HG02759 (cell line): ENCODE measurements around the gene TGFBR3.

ENCODE experiments used
- ATAC-seq: cut with Tn5 transposase; IDR thresholded peaks from one replicate; pipeline ENCODE4 v1.9.1; 2021; ENCODE audit warnings: mild to moderate bottlenecking, moderate library complexity; ENCODE audit not compliant: unreplicated experiment

The TGFBR3 gene

DNA sequence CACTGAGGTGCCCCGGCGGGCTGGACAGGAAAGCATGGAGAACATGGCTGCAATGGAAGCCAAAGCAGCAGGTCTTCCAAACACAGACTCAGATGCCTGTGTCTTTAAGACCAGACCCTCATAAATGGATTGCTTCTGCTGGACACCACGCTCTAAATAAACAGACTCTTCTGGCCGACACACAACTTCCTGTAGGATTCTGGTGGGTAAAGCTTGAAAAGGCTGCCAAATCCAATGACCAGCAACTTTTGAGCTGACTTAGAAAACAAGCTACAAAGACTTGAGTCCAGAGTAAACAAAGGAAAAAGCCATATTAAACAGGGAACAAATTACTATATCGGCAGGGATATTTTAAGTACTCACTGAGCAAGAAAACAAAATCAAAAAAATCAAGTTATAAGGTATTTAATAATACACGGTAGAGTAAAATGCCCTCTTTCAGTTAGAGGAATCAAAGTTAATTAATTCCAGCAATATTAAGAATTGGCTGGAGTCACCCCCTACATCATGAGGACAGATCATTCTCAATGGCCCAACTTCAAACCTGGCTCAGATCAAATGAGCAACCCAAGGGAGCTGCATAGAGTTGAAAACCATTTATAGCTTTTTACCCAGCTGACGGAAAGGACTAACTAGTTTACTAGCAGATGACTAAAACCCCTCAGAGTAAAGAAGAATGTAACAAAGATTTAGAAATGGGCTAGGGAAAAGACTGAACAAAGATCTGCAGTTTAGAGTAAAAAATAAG lies 102.4 kb downstream of the TGFBR3 start:
- no peak for ATAC-seq

DNA sequence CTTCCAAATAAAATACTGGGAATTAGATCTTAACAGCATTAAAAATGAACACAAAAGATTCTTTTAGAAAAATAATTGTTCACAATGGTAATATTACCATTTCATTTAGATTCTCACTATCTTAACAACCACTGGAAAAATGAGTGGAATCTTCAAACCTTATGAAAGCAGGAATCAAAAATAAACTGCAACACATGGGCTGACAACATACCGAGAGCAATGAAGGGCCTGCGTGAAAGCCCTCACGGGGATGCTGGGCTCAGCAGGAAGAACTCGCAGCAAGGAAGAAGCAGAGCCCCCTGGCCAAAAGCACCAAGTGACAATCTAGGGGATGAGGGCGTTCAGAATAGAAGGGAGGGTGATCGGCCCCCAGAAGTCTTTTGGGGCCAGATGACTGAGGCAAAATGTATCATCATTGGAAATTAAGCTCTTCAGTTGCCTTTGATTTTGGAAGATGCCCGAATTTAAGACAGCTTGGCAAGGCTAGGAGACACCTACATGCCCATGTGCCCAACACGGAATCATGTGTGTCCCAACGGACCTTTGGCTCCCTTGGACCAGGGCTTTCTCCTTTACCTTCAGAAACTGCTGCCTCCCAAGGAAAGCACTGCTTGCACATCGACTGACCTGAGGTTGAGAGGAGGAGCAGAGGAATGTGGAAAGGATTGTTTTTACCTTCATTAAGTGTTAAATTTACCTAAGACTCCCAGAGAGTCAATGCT lies 103.9 kb downstream of the TGFBR3 start:
- ATAC-seq: no peak

DNA sequence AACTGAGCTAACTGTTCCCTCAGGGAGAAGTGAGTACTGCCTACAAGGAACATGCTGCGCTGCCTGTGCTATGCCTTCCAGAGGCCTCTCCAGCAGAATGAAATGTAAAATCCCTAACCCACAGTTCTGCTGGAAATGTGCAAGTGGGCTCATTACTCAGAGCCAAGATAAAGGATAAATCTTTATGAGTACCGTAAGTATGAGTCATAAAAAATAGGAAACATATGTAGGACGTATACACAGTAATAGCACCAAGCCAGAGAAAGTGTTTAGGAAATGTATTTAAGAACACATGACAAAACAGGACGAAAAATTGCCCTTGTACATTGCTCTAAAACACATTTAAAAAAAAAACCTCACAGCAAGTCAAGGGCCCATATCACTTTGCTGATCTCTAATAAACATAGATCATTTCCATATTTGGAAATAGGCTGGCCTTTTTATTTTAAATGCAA lies 104.6 kb downstream of the TGFBR3 start:
- no peak for ATAC-seq

DNA sequence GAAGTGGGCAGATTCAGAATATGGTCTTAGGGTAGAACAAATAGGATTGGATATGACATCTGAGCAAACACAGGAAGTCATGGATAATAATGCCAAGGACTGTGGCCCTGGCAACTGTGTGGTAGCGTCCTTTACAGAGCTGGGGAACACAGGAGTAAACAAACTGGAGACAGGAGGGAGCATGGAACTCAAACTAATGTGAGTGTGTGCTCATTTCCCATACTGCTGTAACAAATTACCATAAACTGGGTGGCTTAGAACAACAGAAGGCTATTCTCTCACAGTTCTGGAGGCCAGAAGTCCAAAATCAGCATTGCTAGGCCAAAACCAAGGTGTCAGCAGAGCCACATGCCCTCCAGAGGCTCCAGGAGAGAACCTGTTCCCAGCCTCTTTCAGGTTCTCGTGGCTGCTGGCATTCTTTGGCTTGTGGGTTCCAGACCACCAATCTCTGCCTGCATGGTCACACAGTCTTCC lies 106.4 kb downstream of the TGFBR3 start:
- no peak for ATAC-seq

DNA sequence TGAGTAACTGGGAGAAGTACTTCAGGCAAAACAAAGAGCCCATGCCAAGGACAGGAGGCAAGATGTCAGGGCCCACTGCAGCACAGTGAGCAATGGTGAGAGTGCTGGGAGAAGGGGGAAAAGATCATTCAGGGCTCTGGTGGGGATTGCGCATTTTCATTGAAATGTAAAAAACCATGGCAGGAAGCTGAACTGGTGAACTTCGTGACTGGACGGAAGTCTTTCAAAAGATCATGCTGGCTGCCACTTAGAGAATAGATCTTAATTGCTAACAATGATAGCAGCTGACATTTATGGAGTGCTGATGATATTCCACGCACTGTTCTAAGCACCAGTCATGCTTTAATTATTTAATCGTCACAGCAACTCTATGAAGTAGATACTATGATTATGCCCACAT lies 107.0 kb downstream of the TGFBR3 start:
- no peak for ATAC-seq

DNA sequence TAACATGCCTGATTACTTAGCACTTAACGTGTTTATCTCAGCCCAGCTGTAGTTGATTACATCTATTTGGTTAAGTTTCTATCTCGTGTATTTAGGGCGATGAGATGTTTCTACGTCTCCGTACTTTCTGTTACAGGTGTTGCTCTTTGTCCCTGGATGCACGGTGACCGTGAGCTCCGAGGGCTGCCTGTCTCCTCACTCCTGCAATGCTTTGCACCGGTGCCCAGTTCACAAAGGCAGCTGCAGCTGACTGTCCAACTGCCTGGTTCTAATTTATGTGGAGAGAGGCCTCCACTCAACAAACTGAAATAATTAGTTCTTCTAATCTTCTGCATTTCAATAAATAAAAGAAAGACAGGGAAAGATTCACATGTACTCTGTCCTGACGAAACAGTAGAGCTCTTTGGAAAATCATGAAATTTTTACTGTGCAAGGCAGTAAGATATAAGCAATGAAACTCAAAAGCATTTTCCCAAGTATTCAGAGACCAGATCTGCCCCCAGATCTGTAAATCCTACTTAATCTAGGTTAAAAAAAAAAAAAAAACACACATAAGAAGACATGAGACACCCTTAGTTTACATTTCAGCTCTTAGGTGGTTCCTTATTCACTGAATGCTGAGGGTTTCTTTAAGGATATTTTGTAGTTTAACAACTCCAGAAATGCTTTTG lies 108.2 kb downstream of the TGFBR3 start:
- no peak for ATAC-seq

DNA sequence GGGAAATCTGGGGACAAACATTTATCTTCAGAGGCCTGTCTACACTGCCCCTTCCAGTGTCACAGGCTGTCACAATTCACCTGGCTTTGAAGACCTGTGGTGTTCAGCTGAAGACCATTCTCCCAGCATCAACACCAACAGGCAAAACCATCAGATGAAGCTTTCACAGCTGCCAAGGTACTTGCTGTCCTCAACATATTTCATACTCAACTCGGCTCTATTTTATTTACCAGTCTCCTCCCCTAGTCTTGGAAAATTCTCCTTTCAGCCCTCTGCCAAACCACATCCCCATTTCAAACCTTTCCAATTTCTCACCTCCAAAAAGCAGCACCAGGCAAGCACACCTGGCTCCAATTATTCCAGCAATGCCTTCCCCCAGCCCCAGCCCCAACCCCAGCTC lies 108.8 kb downstream of the TGFBR3 start:
- no peak for ATAC-seq

DNA sequence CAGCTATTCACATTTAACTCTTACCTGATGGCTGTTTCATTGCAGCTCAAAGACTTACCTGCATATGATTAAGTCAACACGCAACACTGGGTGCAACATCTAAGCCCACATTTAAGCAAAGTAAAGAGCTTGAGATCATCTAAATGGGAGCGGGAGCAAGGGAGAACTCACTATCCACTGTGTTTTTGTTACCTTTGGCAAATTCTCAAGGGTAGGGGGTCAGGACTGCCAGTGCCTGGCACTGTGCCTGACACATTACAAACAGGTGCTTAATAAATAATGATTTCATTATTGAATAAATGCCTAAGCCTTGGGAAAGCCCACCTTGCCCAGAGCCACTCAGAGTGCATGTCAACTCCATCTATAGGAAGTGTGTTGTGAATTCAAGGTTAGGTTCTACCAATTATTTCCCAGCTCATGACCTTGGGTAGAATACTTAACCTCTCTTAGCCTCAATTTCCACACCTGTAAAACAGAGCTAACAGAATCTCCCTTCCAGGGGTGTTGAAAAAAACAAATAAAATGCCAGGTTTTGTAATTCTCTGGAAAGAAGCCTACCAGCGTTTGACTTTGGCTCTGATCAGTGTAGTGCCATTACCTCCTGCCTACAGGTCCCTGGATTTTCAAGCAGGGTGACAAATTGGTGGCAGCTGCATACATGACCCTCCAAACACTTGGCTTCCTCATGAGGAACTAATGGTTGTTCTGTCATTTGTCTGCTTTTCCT lies 109.7 kb downstream of the TGFBR3 start:
- ATAC-seq: no peak

DNA sequence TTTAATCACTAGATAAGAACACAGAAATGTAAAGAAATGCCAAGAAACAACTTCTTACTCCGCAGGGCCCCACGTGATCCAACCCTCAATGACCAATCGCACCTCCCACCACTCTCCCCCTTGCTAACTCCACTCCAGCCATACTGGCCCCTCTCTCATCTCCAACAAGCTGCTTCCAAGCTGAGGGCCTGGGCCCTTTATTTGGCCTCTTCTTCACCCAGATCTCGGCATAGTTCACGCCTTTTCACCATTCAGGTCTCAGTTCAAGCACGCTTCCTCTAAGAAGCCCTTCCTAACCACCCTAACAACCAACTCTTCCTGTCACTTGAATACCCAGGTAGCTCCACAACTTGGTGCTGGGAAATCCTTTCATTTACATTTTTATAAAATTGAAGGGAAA lies 110.7 kb downstream of the TGFBR3 start:
- ATAC-seq: no peak

DNA sequence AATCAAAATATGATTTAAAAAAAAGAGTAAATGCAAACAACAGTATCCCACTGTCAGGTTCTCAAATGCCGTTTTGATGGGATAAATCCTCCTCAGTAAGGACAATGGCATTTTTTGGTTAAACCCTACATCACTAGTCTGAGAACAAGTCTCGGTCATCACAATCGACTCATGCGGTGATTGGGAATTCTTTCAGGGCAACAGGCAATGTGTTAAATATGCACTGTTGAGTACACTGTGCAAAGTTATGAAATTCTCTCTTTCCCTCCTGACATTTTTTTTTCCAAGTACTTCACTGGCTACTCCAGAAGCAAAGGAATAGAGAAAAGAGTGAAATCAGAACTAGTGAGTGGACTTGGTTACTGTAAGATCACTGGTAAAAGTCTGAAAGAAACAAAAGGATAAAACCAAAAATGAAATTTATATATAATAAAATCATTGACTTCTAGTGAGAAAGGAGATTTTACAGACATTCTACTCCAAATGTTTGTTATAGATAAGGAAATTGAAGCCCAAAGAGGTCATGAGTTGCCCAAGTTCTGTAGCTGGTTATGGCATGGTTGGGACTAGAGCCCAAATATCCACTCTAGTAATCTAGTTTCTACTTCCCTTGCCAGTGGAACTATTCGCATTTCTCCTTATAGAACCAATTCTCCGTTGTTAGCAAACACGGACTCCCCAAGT lies 111.3 kb downstream of the TGFBR3 start:
- no peak for ATAC-seq

DNA sequence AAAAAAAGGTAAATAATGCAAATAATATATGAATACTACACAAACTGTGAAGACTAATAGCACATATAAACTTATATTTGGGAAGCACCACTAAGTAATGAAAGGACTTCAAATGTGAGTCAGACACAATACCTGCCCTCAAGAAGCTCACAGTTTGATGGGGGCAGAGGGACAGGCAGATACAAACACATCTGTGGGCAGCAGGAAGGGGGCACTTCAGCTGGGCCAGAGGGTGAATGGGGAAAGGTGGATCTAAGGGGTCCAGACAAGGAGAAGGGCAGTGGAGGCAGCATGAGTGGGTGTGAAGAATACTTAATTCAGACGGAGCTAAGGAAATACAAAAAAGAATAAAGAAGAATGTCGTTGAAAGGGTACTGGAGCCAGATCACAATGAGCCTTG lies 114.2 kb downstream of the TGFBR3 start:
- ATAC-seq: no peak

DNA sequence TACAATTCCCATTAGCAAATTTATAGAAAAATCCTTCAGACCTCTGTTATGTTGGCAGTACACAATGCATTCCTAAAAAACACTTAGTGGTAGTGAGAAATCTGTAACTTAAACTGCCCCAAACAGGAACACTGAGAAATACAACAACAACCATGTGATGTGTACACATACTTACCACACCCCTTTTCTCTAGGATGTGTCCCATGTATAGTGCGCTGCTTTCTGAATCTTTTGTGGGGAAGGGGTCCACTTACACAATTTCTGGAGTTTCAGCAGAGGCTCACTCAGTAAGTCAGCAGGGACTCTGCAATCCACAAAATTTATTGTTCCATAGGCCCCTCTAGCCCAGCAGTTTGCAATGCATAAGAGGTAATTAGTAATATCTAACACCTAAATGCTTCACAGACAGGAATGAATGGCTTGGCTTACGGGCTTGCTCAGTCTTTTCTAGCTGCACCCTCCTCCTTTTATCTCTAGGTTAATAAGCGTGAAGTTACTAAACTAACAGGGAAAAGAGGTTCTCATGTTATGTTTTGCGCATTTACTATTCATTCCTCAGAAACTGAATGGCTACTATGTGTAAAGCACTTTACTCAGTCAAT lies 115.2 kb downstream of the TGFBR3 start:
- no peak for ATAC-seq

DNA sequence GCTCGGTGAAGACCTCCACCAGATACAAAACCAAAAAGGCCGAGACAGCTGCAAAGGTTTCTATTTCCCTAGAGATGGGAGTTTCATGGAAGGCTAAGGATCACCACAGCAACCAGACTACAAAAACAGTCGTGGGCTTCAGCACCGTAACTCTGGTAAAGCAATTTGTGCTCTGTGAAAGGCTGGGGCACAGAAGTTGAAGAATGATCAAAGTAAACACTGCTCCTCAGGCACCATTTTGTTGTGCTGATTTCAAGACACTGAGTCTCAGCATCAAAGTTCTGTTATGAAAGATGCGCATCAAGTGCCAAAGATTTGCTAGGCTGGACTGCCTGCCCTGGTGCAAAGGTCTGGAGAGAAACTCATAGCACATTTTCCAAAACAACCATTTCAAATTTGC lies 116.2 kb downstream of the TGFBR3 start:
- no peak for ATAC-seq

DNA sequence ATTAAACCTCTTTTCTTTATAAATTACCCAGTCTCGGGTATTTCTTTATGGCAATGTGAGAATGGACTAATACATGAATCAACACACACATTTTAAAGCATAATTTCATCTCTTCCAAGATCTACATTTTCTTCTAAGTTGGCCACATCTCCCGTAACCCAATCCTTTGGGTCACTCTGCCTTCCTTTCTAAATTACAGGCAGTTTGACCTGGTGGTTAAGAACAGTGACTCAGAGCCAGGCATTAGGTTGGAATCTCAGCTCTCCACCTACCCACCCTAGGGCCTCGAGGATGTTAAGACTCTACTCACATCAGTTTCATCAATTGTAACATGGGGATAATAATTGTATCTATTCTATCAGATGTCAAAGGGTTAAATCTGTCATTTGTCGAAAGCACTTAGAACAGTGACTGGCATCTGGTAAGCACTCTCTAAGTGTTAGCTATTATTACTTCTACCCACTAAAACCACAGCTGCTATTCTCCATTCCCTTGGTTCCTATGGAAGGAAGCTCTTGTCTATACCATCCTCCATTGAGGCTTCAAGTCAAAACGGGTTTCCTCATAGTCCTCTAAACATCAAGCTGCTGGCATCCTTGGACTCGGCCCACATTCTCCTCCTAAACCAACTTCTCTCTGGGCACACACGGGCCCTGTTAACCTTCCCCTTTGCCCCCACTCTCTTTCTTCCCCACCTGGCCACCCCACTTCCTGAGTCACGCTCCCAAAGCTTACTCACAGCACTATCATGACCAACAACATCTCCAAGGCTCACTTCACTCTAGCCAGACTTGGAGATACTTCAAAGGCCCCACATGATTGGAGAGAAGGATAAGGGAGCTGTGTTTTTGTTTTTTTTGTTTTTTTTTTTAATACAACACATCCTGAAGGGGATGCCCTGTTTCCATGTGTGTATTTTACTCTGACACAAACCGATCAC lies 116.9 kb downstream of the TGFBR3 start:
- no peak for ATAC-seq

DNA sequence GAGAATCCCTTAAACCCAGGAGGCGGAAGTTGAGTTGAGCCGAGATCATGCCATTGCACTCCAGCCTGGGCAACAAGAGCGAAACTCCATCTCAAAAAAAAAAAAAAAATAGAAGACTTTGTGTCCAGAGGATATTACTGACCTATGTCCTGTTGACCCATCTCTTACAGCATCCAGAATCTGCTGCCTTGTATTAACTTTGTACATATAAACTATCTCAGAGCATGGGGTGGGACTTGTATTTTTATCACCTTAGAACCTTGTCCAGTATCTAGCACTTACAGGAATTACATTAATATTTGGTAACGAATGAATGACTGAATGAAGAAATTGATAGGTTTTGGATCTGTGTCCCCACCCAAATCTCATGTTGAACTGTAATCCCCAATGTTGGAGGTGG lies 117.8 kb downstream of the TGFBR3 start:
- ATAC-seq: no peak

DNA sequence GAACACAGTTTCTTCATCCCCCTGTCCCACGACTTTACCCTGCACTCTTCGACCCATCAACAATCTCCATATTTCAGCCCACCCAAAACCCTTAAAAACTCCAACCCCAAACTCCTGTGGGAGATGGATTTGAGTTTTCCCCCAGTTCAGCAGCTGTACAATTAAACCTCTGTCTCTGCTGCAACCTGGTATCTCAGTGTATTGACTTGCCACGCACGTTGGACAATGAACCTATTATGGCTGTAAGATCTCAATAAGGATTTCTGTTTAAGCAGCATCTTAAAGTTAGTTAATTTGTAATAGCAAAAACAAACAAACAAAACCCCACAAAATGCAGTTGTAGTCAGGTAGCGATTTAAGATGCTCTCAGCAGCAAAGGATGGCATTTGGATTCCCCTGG lies 119.1 kb downstream of the TGFBR3 start:
- ATAC-seq: no peak

DNA sequence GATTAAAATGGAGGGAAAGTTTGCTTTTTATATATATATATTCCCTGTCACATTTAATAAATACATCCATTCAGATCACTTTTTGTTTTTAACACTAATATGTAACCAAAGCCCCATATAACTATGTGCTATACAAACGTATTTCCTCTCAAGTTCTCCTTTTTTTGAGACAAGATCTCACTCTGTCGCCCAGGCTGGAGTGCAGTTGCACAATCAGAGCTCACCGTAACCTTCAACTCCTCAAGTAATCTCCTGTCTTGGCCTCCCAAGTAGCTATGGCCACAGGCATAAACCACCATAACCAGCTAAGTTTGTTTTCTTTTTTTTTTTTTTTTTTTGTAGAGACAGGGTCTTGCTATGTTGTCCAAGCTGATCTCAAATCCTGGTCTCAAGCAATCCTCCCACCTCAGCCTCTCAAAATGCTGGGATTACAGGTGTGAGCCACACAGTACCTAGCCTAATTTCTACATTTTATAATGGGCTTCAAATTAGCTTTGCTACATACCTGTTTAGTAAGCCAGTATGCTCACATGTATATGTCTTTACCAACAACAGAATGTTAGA lies 120.0 kb downstream of the TGFBR3 start:
- ATAC-seq: no peak

DNA sequence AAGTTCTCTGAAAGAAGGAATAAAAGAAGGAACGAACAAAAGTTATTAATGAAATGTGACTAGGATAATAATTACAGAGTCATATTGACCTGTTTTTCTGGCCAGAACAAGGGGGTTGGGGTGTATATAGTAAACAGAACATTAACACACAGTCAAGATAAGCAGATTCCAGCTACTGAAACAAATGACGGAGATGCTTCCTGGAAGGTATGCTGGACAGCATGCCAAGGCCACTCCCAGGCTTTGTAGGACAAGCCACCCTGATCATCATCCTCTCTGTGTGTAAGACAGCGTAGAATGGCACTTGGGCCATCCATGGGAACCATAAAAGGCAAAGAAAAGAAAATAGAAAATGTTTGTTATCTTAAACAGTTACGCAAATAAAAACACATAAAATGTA lies 120.7 kb downstream of the TGFBR3 start:
- ATAC-seq: no peak
